ENCODE data around the gene NFX1.

The NFX1 gene

GRCh38 chr9:33287087-33287490 lies 3.2 kb upstream of the NFX1 start:
- DNase-seq: peak; percentile 49

DNA sequence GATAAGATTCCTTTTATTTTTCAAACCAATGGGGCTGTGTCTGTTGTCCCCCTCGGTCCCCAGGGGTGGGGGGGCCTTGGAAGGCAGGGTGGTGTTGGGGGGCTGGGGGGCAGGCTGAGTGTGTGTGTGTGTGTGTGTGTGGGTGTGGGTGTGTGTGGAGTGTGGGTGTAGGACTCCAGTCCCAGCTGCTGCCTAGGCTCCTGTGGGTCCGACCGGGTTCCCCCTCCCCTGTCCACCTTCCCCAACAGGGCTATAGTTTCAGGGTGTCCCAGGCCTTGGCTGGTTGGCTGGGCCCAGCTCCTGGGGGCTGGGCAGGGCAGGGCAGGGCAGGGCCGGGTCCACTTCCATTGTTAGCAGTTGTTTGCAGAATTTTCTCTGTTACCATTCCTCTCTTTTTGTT lies 2.1 kb upstream of the NFX1 start:
- no peak overlapping the region for H3K4me3 ChIP-seq (ENCODE audit: low read depth, low read length)
- no peak for TF ChIP-seq CTCF (IDR thresholded peaks at IDR 0.05; ENCODE audit: low read depth, low read length)
- DNase-seq: no peak
- H3K36me3 ChIP-seq: peaks cover 16% of the 10 kb centered on the region
- H3K27ac ChIP-seq: no peak overlapping the region
- H3K9me3 ChIP-seq (ENCODE audit: severe bottlenecking): no peaks in the 10 kb centered on the region
- H3K27me3 ChIP-seq (ENCODE audit: insufficient read depth, low read depth, severe bottlenecking): no peaks in the 10 kb centered on the region

More at GRCh38 chr9:33287087-33287490, 3.2 kb upstream of the NFX1 start:
- Histone ChIP-seq H3K27ac (no peak overlapping the region), H3K36me3 (peaks cover 12% of the 10 kb centered on the region), H3K9me3 (ENCODE audit: severe bottlenecking) (no peaks in the 10 kb centered on the region), H3K4me3 (ENCODE audit: low read depth, low read length) (no peak overlapping the region), H3K27me3 (ENCODE audit: insufficient read depth, low read depth, severe bottlenecking) (no peaks in the 10 kb centered on the region)
- TF ChIP-seq CTCF (IDR thresholded peaks at IDR 0.05; ENCODE audit: low read depth, low read length): peak; percentile 67

DNA sequence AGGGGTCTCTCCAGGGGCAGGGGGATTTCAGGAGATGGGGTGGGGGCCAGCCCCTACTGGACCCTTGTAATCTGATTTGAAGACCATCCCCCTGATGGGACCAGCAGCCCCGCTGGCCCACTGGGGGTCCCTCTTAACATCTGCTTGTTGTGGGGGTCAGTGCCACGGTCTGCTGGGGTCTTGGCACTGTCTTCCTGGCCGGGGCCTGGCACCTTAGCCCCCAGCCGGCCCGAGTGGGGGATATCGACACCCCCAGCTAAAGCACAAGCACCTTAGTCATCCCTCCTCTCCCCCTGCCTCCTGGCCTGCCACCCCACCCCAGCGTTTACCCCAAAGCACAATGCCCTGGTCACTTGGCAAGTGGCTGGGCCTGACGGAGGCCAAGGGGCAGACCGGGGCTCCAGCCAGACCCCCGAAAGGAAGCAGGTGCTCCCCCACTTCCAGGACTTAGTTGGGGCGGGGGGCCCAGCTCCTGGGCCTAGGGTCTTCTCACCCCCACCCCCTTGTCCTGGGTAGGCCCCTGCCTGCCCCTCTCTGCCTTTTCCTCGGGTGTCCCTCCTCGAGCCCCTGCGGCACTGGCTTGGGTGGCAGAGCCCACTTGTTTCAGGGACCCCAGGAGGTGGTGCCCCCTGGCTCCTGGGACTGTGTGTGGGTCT lies 1.4 kb upstream of the NFX1 start:
- H3K27me3 ChIP-seq (ENCODE audit: insufficient read depth, low read depth, severe bottlenecking): no peaks in the 10 kb centered on the region
- H3K4me3 ChIP-seq (ENCODE audit: low read depth, low read length): peak overlapping the region; percentile 71
- peaks cover 20% of the 10 kb centered on the region for H3K36me3 ChIP-seq
- peak overlapping the region; percentile 95 for H3K27ac ChIP-seq
- DNase-seq: no peak
- H3K9me3 ChIP-seq (ENCODE audit: severe bottlenecking): no peaks in the 10 kb centered on the region
- TF ChIP-seq CTCF (IDR thresholded peaks at IDR 0.05; ENCODE audit: low read depth, low read length): no peak

DNA sequence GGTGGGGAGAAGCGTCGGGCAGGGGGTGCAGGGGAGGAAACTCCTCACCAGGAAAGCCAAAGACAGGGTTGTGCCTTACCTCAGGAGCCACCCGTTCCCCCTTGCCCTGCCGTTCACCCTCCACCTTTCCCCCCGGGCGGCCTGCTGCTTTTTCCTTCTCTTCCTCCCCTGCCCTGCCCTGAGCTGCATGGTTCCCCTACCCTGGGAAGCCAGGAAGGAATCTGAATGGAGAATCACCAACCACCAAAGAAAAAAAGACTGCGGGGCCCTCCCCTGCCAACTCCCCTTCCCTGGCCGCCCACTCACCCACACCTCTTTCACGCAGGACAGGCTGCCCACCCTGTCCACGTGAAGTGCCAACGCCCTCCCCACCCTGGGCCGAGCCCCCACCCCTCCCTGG lies 820 bp upstream of the NFX1 start:
- Histone ChIP-seq H3K4me3 (ENCODE audit: low read depth, low read length) (peak overlapping the region; percentile 71), H3K27me3 (ENCODE audit: insufficient read depth, low read depth, severe bottlenecking) (no peaks in the 10 kb centered on the region), H3K36me3 (peaks cover 26% of the 10 kb centered on the region), H3K27ac (peak overlapping the region; percentile 95), H3K9me3 (ENCODE audit: severe bottlenecking) (no peaks in the 10 kb centered on the region)
- no peak for DNase-seq
- TF ChIP-seq CTCF (IDR thresholded peaks at IDR 0.05; ENCODE audit: low read depth, low read length): no peak

DNA sequence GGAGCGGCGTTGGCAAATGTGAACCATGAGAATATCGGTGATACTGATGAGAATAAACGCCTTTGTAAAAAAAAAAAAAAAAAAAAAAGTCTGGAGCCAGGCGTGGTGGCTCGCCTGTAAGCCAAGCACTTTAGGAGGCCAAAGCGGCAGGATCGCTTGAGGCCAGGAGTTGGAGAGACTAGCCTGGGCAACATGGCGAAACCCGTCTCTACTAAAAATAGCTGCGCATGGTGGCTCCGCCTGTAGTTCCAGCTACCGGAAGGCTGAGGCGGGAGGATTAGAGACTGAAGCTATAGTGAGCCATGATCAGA lies 425 bp upstream of the NFX1 start:
- no peak for TF ChIP-seq CTCF (IDR thresholded peaks at IDR 0.05; ENCODE audit: low read depth, low read length)
- H3K9me3 ChIP-seq (ENCODE audit: severe bottlenecking): no peaks in the 10 kb centered on the region
- peak overlapping the region; percentile 95 for H3K27ac ChIP-seq
- DNase-seq: no peak
- peak overlapping the region; percentile 71 for H3K4me3 ChIP-seq (ENCODE audit: low read depth, low read length)
- H3K36me3 ChIP-seq: peaks cover 30% of the 10 kb centered on the region
- H3K27me3 ChIP-seq (ENCODE audit: insufficient read depth, low read depth, severe bottlenecking): no peaks in the 10 kb centered on the region

- H3K27me3 ChIP-seq (ENCODE audit: insufficient read depth, low read depth, severe bottlenecking): no peaks in the 10 kb centered on the region
- DNase-seq: no peak
- H3K4me3 ChIP-seq (ENCODE audit: low read depth, low read length): peak overlapping the region; percentile 71
- H3K36me3 ChIP-seq: peaks cover 41% of the 10 kb centered on the region
- peak overlapping the region; percentile 95 for H3K27ac ChIP-seq
- H3K9me3 ChIP-seq (ENCODE audit: severe bottlenecking): no peaks in the 10 kb centered on the region
- no peak for TF ChIP-seq CTCF (IDR thresholded peaks at IDR 0.05; ENCODE audit: low read depth, low read length)
Observed at GRCh38 chr9:33291031-33291397, 698 bp downstream of the NFX1 start.

Data from WERI-Rb-1 (cell line).